Ovary (tissue), 3 donors: ENCODE results near the gene INHBB.

Experiments used
- CTCF ChIP-seq, 3 donors: fragments of 450-650 bp in 2 of 3; fragments of 200-600 bp in 1 of 3; IDR thresholded peaks; one replicate each; pipeline versions ENCODE4 v1.5.1 to v1.8.0; 2016 to 2022; ENCODE audit warnings: antibody characterized with exemption in 3 of 3, mild to moderate bottlenecking in 1 of 3
- EP300 ChIP-seq: sonication (generic); formaldehyde crosslinking; IDR thresholded peaks from one replicate; pipeline ENCODE4 v1.6.1; 2017; ENCODE audit warnings: antibody characterized with exemption
- POLR2A ChIP-seq: fragments of 450-650 bp; IDR thresholded peaks from one replicate; pipeline ENCODE4 v1.6.1; 2017; ENCODE audit warnings: antibody characterized with exemption, mild to moderate bottlenecking, moderate library complexity
- donor health status: DM: no; HTN: no; CAD: no.

- no peak for TF ChIP-seq CTCF (IDR thresholded peaks at IDR 0.05)
- no peak for TF ChIP-seq EP300
- TF ChIP-seq POLR2A, result no peak
Measured at GRCh38 chr2:120375251-120376020, 29.5 kb downstream of the INHBB start.
